GM19372 (cell line): ENCODE data around the gene TMEM256.

ENCODE experiments used
- ATAC-seq: cut with Tn5 transposase; IDR thresholded peaks from one replicate; pipeline ENCODE4 v1.9.1; 2021; ENCODE audit warnings: mild to moderate bottlenecking, low read depth, moderate library complexity; ENCODE audit not compliant: unreplicated experiment

Gene TMEM256

GRCh38 chr17:7409716-7410115 is 5.8 kb upstream of the TMEM256 start:
- no peak for ATAC-seq

- no peak for ATAC-seq
These were observed 5.0 kb upstream of the TMEM256 start for GRCh38 chr17:7408863-7409262.

GRCh38 chr17:7408252-7408727 is 4.4 kb upstream of the TMEM256 start:
- ATAC-seq: no peak

GRCh38 chr17:7407485-7408251 is 3.8 kb upstream of the TMEM256 start, which contains the start of gene NLGN2:
NLGN2 (plus strand) TSS chr17:7407845; CDS start chr17:7408256, 411 bp downstream.
- no peak for ATAC-seq

GRCh38 chr17:7407082-7407481 is 3.2 kb upstream of the TMEM256 start:
- no peak for ATAC-seq

GRCh38 chr17:7406235-7406825 is 2.4 kb upstream of the TMEM256 start:
- ATAC-seq: no peak

- ATAC-seq: no peak
These were observed 1.7 kb upstream of the TMEM256 start for GRCh38 chr17:7405350-7406234.

- ATAC-seq: no peak
These were observed 946 bp upstream of the TMEM256 start for GRCh38 chr17:7404737-7405349.

- peak; percentile 12 for ATAC-seq
These were observed 245 bp downstream of the TMEM256 start for GRCh38 chr17:7403727-7403976.

GRCh38 chr17:7403043-7403726 is 712 bp downstream of the TMEM256 start:
- ATAC-seq: no peak

GRCh38 chr17:7398612-7399011 is 5.3 kb downstream of the TMEM256 start:
- no peak for ATAC-seq

GRCh38 chr17:7396147-7396546 is 7.8 kb downstream of the TMEM256 start:
- ATAC-seq: no peak

GRCh38 chr17:7394452-7395191 is 9.3 kb downstream of the TMEM256 start, which contains the start of gene PLSCR3:
PLSCR3 (minus strand) TSS chr17:7394525; CDS start chr17:7394110, 415 bp downstream.
- ATAC-seq: peak; percentile 78

- ATAC-seq: peak; percentile 39
These were observed 10.1 kb downstream of the TMEM256 start for GRCh38 chr17:7393613-7394451.

- ATAC-seq: no peak
These were observed 10.9 kb downstream of the TMEM256 start for GRCh38 chr17:7392696-7393612.

GRCh38 chr17:7391307-7391706 is 12.6 kb downstream of the TMEM256 start:
- ATAC-seq: no peak
